HepG2 (cell line): ENCODE results near the gene STK39. TPM values are rescaled to one million over a fixed set of nuclear protein-coding genes. Genes with fewer than 3 reads are reported as not detected.

Source experiments
- BCLAF1 ChIP-seq: fragments of 450-650 bp; IDR thresholded peaks from 2 replicates; pipeline ENCODE4 v1.6.1; 2017; ENCODE audit warnings: mild to moderate bottlenecking
- HINFP ChIP-seq: sonication (generic); formaldehyde crosslinking; IDR thresholded peaks from 2 replicates; pipeline ENCODE4 v1.4.0; 2020; ENCODE audit warnings: low read depth, mild to moderate bottlenecking, missing genetic modification reagents
- MYPOP ChIP-seq: sonication (generic); formaldehyde crosslinking; IDR thresholded peaks from 2 replicates; pipeline ENCODE4 v1.8.1; 2023; ENCODE audit warnings: mild to moderate bottlenecking, moderate library complexity, missing genetic modification reagents
- RARG ChIP-seq: sonication (generic); formaldehyde crosslinking; IDR thresholded peaks from 2 replicates; pipeline ENCODE4 v1.4.0; 2020; ENCODE audit warnings: low read depth, mild to moderate bottlenecking, missing genetic modification reagents
- RBAK ChIP-seq: sonication (generic); formaldehyde crosslinking; IDR thresholded peaks from 2 replicates; pipeline ENCODE4 v1.5.1; 2020; ENCODE audit warnings: mild to moderate bottlenecking, missing genetic modification reagents
- ZBTB37 ChIP-seq: sonication (generic); formaldehyde crosslinking; IDR thresholded peaks from 2 replicates; pipeline ENCODE4 v1.4.0; 2020; ENCODE audit warnings: mild to moderate bottlenecking, missing genetic modification reagents
- ZBTB38 ChIP-seq: sonication (generic); formaldehyde crosslinking; IDR thresholded peaks from 2 replicates; pipeline ENCODE4 v1.5.1; 2020; ENCODE audit warnings: mild to moderate bottlenecking, missing genetic modification reagents
- ZMAT5 ChIP-seq: sonication (generic); formaldehyde crosslinking; IDR thresholded peaks from 2 replicates; pipeline ENCODE4 v1.5.0; 2020; ENCODE audit warnings: mild to moderate bottlenecking, low read depth, missing genetic modification reagents, borderline replicate concordance
- ZNF138 ChIP-seq: sonication (generic); formaldehyde crosslinking; IDR thresholded peaks from 2 replicates; pipeline ENCODE4 v1.5.0; 2020; ENCODE audit warnings: mild to moderate bottlenecking, low read depth, missing genetic modification reagents
- ZNF570 ChIP-seq: sonication (generic); formaldehyde crosslinking; IDR thresholded peaks from 2 replicates; pipeline ENCODE4 v1.4.0; 2020; ENCODE audit warnings: mild to moderate bottlenecking, missing genetic modification reagents, borderline replicate concordance
- ZNF577 ChIP-seq: sonication (generic); formaldehyde crosslinking; IDR thresholded peaks from 2 replicates; pipeline ENCODE4 v1.4.0; 2020; ENCODE audit warnings: mild to moderate bottlenecking, low read depth, missing genetic modification reagents, borderline replicate concordance
- ZNF639 ChIP-seq: conservative IDR thresholded peaks from 2 replicates; pipeline ENCODE4 v1.6.1; 2018; ENCODE audit warnings: missing genetic modification reagents
- polyA plus RNA-seq, 8 experiments: library from polyadenylated mRNA; depleted of rRNA in 3 of 8; stranded (reverse) in 7 of 8; unstranded in 1 of 8; fragments of >200 nt; fragmentation: Illumina TruSeq in 4 of 8; extraction: Trizol in 4 of 8; gene quantifications; 2 replicates each; pipeline versions ENCODE4 v1.2.1 to v1.2.3, GENCODE V29; 2011 to 2016; ENCODE audit warnings: low read depth in 4 of 8, missing spikeins in 1 of 8, mixed read lengths in 1 of 8; ENCODE audit not compliant: insufficient read depth in 1 of 8
- total RNA-seq, 5 experiments: library from RNA; depleted of rRNA; stranded (reverse); fragments of >200 nt; fragmentation: Illumina TruSeq; extraction: Trizol; gene quantifications; 2 replicates each; pipeline ENCODE4 v1.2.3, GENCODE V29; 2016; ENCODE audit warnings: low read depth in 1 of 5

The STK39 gene
- total and polyA plus RNA-seq, 2 of the 13 experiments (the other 11 are each of a cell fraction or from before 2014, with no cell fraction given): 27.3 to 38.4 TPM

GRCh38 chr2:168176402-168176801, 71.0 kb downstream of the STK39 start (continued):
- TF ChIP-seq BCLAF1 (no peak), ZBTB37 (CRISPR knock-in tag) (no peak), ZNF570 (CRISPR knock-in tag) (no peak), ZNF639 (CRISPR knock-in tag) (no peak), ZNF138 (CRISPR knock-in tag) (no peak), HINFP (CRISPR knock-in tag) (no peak), ZBTB38 (no peak), ZNF577 (CRISPR knock-in tag) (no peak), MYPOP (CRISPR knock-in tag) (no peak), RARG (CRISPR knock-in tag) (no peak), RBAK (CRISPR knock-in tag) (no peak), ZMAT5 (CRISPR knock-in tag) (no peak)
